ENCODE results near the gene MCM7.

Gene MCM7

DNA sequence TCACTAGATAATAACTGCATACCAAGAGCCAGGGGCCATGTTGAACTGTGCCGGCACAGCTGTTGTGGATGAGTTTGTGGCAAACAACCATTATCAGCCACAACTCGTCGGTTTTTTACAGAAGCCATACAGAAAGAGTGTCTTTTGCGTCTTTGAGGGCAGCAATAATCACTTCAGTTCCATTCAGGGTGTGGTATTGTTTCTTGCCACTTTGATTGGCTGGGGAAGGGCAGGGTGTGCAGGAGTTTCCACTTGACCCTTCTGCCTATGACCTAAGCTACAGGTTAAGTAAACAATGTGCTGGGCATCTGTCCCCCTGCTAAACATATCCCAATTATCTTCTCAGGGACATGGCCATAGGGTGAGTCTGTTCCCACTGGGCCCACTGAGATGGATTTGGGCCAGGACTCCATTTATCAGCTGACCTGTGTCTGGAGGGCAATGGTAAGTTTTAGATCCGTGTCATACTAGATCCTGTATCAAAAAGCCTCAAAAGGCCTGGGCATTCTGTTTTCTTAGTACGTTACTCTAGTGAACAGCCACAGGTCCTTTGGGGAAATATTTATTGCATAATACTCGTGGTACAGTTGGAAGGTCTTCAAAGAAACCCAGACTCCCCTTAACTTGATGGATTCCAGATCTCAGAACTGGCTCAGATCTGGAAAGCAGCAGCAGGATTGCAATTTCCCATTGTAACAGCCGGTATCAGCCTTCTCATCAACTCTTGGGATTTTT lies 35.6 kb downstream of the MCM7 start:
- H3K27me3 ChIP-seq (ENCODE audit: insufficient read depth, low read length, poor library complexity, severe bottlenecking) = no peaks in the 10 kb centered on the region
- no peaks in the 10 kb centered on the region for H3F3A ChIP-seq (ENCODE audit: low read depth)
- H3K9me3 ChIP-seq (ENCODE audit: insufficient read depth, low read depth, low read length) = peaks cover under 1% of the 10 kb centered on the region; the same call in 1 of the 2 replicates
- no peaks in the 10 kb centered on the region for H4K20me1 ChIP-seq (ENCODE audit: insufficient read depth, low read length, poor library complexity, severe bottlenecking)
- H3K4me2 ChIP-seq (ENCODE audit: low read depth, low read length, poor library complexity, severe bottlenecking) = no peak overlapping the region
- H3K9me2 ChIP-seq (replicated peaks; ENCODE audit: low read depth, low read length) = no peaks in the 10 kb centered on the region
- H3K4me3 ChIP-seq (ENCODE audit: low read length, poor library complexity, severe bottlenecking) = no peak overlapping the region
- H3K9ac ChIP-seq (ENCODE audit: low read depth, low read length, poor library complexity, severe bottlenecking) = no peak overlapping the region
- H3K36me3 ChIP-seq (ENCODE audit: insufficient read depth, low read length) = peaks cover 24% of the 10 kb centered on the region; the same call in 1 of the 2 replicates
- H2AFZ ChIP-seq (ENCODE audit: low read length) = no peak overlapping the region
- no peaks in the 10 kb centered on the region for H3K4me1 ChIP-seq (ENCODE audit: insufficient read depth, low read length, poor library complexity, severe bottlenecking)
- H3K79me2 ChIP-seq (ENCODE audit: insufficient read depth, low read length) = no peaks in the 10 kb centered on the region
- TF ChIP-seq, protein P1, sequence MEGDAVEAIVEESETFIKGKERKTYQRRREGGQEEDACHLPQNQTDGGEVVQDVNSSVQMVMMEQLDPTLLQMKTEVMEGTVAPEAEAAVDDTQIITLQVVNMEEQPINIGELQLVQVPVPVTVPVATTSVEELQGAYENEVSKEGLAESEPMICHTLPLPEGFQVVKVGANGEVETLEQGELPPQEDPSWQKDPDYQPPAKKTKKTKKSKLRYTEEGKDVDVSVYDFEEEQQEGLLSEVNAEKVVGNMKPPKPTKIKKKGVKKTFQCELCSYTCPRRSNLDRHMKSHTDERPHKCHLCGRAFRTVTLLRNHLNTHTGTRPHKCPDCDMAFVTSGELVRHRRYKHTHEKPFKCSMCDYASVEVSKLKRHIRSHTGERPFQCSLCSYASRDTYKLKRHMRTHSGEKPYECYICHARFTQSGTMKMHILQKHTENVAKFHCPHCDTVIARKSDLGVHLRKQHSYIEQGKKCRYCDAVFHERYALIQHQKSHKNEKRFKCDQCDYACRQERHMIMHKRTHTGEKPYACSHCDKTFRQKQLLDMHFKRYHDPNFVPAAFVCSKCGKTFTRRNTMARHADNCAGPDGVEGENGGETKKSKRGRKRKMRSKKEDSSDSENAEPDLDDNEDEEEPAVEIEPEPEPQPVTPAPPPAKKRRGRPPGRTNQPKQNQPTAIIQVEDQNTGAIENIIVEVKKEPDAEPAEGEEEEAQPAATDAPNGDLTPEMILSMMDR (conservative IDR thresholded peaks at IDR 0.05; ENCODE audit: low read length) = no peak
- no peak for TF ChIP-seq EZH2phosphoT487 (IDR thresholded peaks at IDR 0.05; ENCODE audit: borderline replicate concordance)

DNA sequence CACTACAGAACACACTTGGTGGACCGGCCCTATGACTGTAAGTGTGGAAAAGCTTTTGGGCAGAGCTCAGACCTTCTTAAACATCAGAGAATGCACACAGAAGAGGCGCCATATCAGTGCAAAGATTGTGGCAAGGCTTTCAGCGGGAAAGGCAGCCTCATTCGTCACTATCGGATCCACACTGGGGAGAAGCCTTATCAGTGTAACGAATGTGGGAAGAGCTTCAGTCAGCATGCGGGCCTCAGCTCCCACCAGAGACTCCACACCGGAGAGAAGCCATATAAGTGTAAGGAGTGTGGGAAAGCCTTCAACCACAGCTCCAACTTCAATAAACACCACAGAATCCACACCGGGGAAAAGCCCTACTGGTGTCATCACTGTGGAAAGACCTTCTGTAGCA lies 37.0 kb downstream of the MCM7 start:
- Histone ChIP-seq H3F3A (ENCODE audit: low read depth) (no peaks in the 10 kb centered on the region), H3K79me2 (ENCODE audit: insufficient read depth, low read length) (no peaks in the 10 kb centered on the region), H3K9ac (ENCODE audit: low read depth, low read length, poor library complexity, severe bottlenecking) (no peak overlapping the region), H3K4me3 (ENCODE audit: low read length, poor library complexity, severe bottlenecking) (no peak overlapping the region), H3K9me3 (ENCODE audit: insufficient read depth, low read depth, low read length) (no peaks in the 10 kb centered on the region), H3K36me3 (ENCODE audit: insufficient read depth, low read length) (peaks cover 14% of the 10 kb centered on the region; the same call in 1 of the 2 replicates), H4K20me1 (ENCODE audit: insufficient read depth, low read length, poor library complexity, severe bottlenecking) (no peaks in the 10 kb centered on the region), H3K27me3 (ENCODE audit: insufficient read depth, low read length, poor library complexity, severe bottlenecking) (no peaks in the 10 kb centered on the region), H3K9me2 (replicated peaks; ENCODE audit: low read depth, low read length) (no peaks in the 10 kb centered on the region), H3K4me1 (ENCODE audit: insufficient read depth, low read length, poor library complexity, severe bottlenecking) (no peaks in the 10 kb centered on the region), H2AFZ (ENCODE audit: low read length) (no peak overlapping the region), H3K4me2 (ENCODE audit: low read depth, low read length, poor library complexity, severe bottlenecking) (no peak overlapping the region)
- no peak for TF ChIP-seq EZH2phosphoT487 (IDR thresholded peaks at IDR 0.05; ENCODE audit: borderline replicate concordance)
- TF ChIP-seq, protein P1 (conservative IDR thresholded peaks at IDR 0.05; ENCODE audit: low read length) = no peak

DNA sequence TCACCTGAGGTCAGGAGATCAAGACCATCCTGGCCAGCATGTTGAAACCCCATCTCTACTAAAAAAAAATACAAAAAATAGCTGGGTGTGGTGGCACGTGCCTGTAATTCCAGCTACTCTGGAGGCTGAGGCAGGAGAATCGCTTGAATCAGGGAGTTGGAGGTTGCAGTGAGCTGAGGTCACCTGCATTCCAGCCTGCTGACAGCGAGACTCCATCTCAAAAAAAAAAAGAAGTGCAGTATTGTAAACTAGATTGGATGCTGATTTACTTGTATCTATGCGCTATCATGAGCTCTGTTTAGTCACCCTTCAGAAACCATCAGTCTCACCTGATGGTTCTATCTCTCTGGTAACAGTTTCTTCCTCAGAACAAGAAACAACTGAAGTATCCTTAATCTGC lies 37.8 kb downstream of the MCM7 start:
- no peaks in the 10 kb centered on the region for H3K9me2 ChIP-seq (replicated peaks; ENCODE audit: low read depth, low read length)
- H3K9ac ChIP-seq (ENCODE audit: low read depth, low read length, poor library complexity, severe bottlenecking) = no peak overlapping the region
- TF ChIP-seq EZH2phosphoT487 (IDR thresholded peaks at IDR 0.05; ENCODE audit: borderline replicate concordance) = no peak
- TF ChIP-seq, protein P1 (conservative IDR thresholded peaks at IDR 0.05; ENCODE audit: low read length) = no peak
- no peaks in the 10 kb centered on the region for H3K79me2 ChIP-seq (ENCODE audit: insufficient read depth, low read length)
- no peaks in the 10 kb centered on the region for H4K20me1 ChIP-seq (ENCODE audit: insufficient read depth, low read length, poor library complexity, severe bottlenecking)
- no peak overlapping the region for H2AFZ ChIP-seq (ENCODE audit: low read length)
- no peak overlapping the region for H3K4me2 ChIP-seq (ENCODE audit: low read depth, low read length, poor library complexity, severe bottlenecking)
- H3K4me3 ChIP-seq (ENCODE audit: low read length, poor library complexity, severe bottlenecking) = no peak overlapping the region
- H3F3A ChIP-seq (ENCODE audit: low read depth) = no peaks in the 10 kb centered on the region
- peaks cover 15% of the 10 kb centered on the region; the same call in 1 of the 2 replicates for H3K36me3 ChIP-seq (ENCODE audit: insufficient read depth, low read length)
- H3K27me3 ChIP-seq (ENCODE audit: insufficient read depth, low read length, poor library complexity, severe bottlenecking) = no peaks in the 10 kb centered on the region
- no peaks in the 10 kb centered on the region for H3K9me3 ChIP-seq (ENCODE audit: insufficient read depth, low read depth, low read length)
- H3K4me1 ChIP-seq (ENCODE audit: insufficient read depth, low read length, poor library complexity, severe bottlenecking) = no peaks in the 10 kb centered on the region
